Measurements from ENCODE around the gene OR5L1.

DNA sequence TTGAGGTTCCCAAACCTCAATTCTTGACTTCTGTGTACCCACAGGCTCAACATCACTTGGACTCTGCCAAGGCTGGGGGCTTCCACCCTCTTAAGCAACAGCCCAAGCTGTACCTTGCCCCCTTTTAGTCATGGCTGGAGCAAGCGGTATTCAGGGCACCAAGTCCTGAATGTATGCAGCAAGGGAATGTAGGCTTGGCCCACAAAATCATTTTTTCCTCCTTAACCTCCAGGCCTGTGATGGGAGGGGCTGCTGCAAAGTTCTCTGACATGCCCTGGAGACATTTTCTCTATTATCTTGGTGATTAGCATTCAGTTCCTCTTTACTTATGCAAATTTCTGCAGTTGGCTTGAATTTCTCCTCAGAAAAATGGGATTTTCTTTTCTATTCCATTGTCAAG is 4.9 kb upstream of the OR5L1 start:
- TF ChIP-seq, protein P1, sequence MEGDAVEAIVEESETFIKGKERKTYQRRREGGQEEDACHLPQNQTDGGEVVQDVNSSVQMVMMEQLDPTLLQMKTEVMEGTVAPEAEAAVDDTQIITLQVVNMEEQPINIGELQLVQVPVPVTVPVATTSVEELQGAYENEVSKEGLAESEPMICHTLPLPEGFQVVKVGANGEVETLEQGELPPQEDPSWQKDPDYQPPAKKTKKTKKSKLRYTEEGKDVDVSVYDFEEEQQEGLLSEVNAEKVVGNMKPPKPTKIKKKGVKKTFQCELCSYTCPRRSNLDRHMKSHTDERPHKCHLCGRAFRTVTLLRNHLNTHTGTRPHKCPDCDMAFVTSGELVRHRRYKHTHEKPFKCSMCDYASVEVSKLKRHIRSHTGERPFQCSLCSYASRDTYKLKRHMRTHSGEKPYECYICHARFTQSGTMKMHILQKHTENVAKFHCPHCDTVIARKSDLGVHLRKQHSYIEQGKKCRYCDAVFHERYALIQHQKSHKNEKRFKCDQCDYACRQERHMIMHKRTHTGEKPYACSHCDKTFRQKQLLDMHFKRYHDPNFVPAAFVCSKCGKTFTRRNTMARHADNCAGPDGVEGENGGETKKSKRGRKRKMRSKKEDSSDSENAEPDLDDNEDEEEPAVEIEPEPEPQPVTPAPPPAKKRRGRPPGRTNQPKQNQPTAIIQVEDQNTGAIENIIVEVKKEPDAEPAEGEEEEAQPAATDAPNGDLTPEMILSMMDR (IDR thresholded peaks at IDR 0.05): no peak
- no peak for TF ChIP-seq ZFX (IDR thresholded peaks at IDR 0.05; ENCODE audit: borderline replicate concordance)

All from 22Rv1 (cell line).